Muscle layer of colon (tissue), 2 donors: ENCODE results near the gene C1QTNF7.

Experiments
- H3K27ac ChIP-seq: one replicate; pipeline ENCODE4 v1.7.0; 2013; ENCODE audit warnings: low read depth, mild to moderate bottlenecking, low read length, moderate library complexity
- H3K27me3 ChIP-seq, 2 donors: one replicate each; pipeline ENCODE4 v1.7.0; 2013; ENCODE audit warnings: low read length in 2 of 2, mild to moderate bottlenecking in 2 of 2; ENCODE audit not compliant: insufficient read depth in 2 of 2, control insufficient read depth in 1 of 2
- H3K36me3 ChIP-seq: one replicate; pipeline ENCODE4 v1.7.0; 2013; ENCODE audit warnings: mild to moderate bottlenecking, low read length; ENCODE audit not compliant: insufficient read depth
- H3K4me1 ChIP-seq: one replicate; pipeline ENCODE4 v1.7.0; 2013; ENCODE audit warnings: mild to moderate bottlenecking, low read length; ENCODE audit not compliant: insufficient read depth
- H3K4me3 ChIP-seq, 2 donors: one replicate each; pipeline ENCODE4 v1.7.0; 2013; ENCODE audit warnings: low read length in 2 of 2, low read depth in 1 of 2, mild to moderate bottlenecking in 1 of 2, moderate library complexity in 1 of 2
- H3K9ac ChIP-seq: one replicate; pipeline ENCODE4 v1.7.0; 2013; ENCODE audit warnings: low read length
- H3K9me3 ChIP-seq: one replicate; pipeline ENCODE4 v1.7.0; 2013; ENCODE audit warnings: mild to moderate bottlenecking, low read length
- donor health status: abdominal sarcoma.
- donor health status: Adenocarcinoma of cecum.

The C1QTNF7 gene

DNA sequence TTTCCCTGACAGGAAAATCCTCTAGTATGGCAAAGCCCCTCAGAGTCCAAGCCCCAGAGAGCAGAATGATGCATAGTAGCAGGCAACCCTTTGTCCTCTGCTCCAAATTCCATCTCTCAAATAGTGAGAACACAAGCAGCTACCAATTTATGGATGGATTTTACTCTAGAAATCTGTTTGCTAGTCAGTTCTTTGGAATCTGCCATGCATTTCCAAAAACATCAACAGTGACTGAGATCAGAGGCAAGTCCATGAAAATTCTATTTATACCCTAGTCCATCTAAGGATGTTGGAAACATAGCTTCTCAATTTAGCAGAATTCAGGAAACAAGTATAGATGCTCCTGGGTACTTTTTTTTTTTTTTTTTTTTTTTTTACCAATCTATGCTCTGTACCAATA lies 31.9 kb downstream of the C1QTNF7 start:
- Histone ChIP-seq H3K4me3 (no peak overlapping the region), H3K27me3 (no peaks in the 10 kb centered on the region), H3K4me1 (peaks cover 13% of the 10 kb centered on the region), H3K9me3 (no peaks in the 10 kb centered on the region), H3K27ac (no peak overlapping the region), H3K9ac (no peak overlapping the region), H3K36me3 (no peaks in the 10 kb centered on the region)

GRCh38 chr4:15466596-15466995 lies 38.8 kb downstream of the C1QTNF7 start:
- no peaks in the 10 kb centered on the region for H3K36me3 ChIP-seq
- no peak overlapping the region for H3K27ac ChIP-seq
- no peaks in the 10 kb centered on the region for H3K27me3 ChIP-seq
- no peak overlapping the region for H3K9ac ChIP-seq
- H3K4me3 ChIP-seq = no peak overlapping the region
- peaks cover 8% of the 10 kb centered on the region for H3K4me1 ChIP-seq
- H3K9me3 ChIP-seq = no peaks in the 10 kb centered on the region

DNA sequence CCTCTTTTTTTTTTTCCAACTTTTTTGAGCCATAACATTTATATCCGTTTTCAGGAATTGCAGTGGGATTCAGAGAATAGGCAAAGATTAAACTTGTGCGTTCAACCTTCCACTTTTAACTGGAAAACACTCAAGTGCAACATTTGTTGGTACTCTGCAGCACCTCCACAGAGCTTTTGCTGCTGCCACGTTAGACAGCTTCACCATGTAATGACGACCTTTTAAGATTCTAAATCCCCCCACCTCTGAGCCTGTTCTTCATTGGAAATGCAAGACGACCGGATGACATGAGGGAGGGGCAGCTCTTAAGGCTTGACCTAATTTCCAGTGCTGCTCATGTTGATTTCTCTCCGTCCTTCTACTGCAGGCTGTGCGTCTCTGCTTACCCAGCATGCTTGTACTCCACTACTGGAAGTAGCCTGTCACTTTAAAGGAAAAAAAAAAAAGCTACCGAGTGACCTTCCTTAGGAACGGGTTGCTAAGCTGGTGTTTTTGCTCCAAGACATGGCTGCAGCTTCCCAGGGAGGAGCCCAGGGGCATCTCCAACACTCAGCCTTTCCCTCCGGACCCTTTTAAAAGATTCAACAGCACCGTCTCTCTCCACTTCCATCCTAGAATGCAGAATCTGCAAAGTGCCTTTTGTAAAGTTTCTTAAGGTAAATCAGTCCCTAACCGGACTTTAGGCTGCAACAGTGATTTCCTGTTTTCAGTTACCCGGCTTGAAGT lies 41.7 kb downstream of the C1QTNF7 start, which contains the start of gene CC2D2A:
TSS of gene CC2D2A (plus strand) at position 481 of the 726 bp plus-strand sequence. CDS start 6,051 bp downstream, outside the sequence.
- H3K4me1 ChIP-seq = peaks cover 32% of the 10 kb centered on the region

DNA sequence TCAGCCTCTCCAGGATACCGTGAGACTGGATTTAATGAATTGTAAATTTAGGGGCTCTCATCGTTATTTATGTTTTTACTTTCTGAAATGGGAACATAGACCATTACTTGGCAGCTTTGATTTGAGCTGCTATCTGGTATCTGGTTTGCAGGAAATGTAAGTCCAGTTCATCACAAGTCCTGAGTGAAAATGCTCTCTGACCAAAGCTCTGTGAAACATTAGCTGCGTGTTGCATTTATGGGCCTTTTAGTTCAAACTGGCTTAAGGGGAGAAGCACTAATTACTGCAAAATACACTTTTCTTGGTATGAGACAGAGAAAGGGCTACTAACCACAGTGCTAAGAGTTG lies 42.3 kb downstream of the C1QTNF7 start:
- H3K27ac ChIP-seq = peak overlapping the region; percentile 81

More for the DNA sequence above, 41.7 kb downstream of the C1QTNF7 start, which contains the start of gene CC2D2A:
- no peaks in the 10 kb centered on the region for H3K27me3 ChIP-seq
- peak within 1 kb of the TSS; percentile 81 for H3K27ac ChIP-seq
- H3K4me3 ChIP-seq = peak within 1 kb of the TSS; percentile 28 to 97
- no peaks in the 10 kb centered on the region for H3K9me3 ChIP-seq
- H3K9ac ChIP-seq = peak within 1 kb of the TSS; percentile 70
- no peaks in the 10 kb centered on the region for H3K36me3 ChIP-seq

GRCh38 chr4:15476396-15476795 lies 48.6 kb downstream of the C1QTNF7 start:
- Histone ChIP-seq H3K4me3 (no peak overlapping the region), H3K4me1 (peaks cover 52% of the 10 kb centered on the region), H3K9ac (no peak overlapping the region), H3K27ac (no peak overlapping the region), H3K9me3 (no peaks in the 10 kb centered on the region), H3K27me3 (no peaks in the 10 kb centered on the region), H3K36me3 (peaks cover 15% of the 10 kb centered on the region)

More for the DNA sequence above, 42.3 kb downstream of the C1QTNF7 start:
- no peaks in the 10 kb centered on the region for H3K9me3 ChIP-seq
- peaks cover 32% of the 10 kb centered on the region for H3K4me1 ChIP-seq
- H3K36me3 ChIP-seq = no peaks in the 10 kb centered on the region
- H3K4me3 ChIP-seq = peak overlapping the region; percentile 28 to 97
- H3K27me3 ChIP-seq = no peaks in the 10 kb centered on the region
- H3K9ac ChIP-seq = peak overlapping the region; percentile 70

DNA sequence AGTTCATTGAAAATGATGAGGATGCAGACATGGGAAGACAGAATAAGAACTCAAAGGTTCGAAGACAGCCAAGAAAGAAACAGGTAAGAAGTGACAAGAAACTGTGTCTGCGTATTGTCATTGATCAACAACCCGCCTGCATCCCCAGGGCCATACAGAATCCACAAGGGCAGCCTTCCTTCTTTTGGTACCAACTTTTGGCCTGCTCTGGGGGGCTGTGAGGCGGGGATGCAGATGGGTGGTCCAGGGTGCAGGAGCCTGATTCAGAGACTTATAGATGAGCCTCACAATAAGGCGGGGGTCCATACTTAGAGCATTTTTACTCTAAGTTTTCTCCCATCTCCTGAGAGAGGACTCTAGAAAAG lies 50.9 kb downstream of the C1QTNF7 start:
- no peak overlapping the region for H3K27ac ChIP-seq
- H3K4me3 ChIP-seq = peak overlapping the region in 1 of 2 donors; percentile 57
- H3K36me3 ChIP-seq = peaks cover 27% of the 10 kb centered on the region
- no peaks in the 10 kb centered on the region for H3K27me3 ChIP-seq
- H3K4me1 ChIP-seq = peaks cover 29% of the 10 kb centered on the region
- peak overlapping the region; percentile 40 for H3K9ac ChIP-seq
- H3K9me3 ChIP-seq = no peaks in the 10 kb centered on the region

DNA sequence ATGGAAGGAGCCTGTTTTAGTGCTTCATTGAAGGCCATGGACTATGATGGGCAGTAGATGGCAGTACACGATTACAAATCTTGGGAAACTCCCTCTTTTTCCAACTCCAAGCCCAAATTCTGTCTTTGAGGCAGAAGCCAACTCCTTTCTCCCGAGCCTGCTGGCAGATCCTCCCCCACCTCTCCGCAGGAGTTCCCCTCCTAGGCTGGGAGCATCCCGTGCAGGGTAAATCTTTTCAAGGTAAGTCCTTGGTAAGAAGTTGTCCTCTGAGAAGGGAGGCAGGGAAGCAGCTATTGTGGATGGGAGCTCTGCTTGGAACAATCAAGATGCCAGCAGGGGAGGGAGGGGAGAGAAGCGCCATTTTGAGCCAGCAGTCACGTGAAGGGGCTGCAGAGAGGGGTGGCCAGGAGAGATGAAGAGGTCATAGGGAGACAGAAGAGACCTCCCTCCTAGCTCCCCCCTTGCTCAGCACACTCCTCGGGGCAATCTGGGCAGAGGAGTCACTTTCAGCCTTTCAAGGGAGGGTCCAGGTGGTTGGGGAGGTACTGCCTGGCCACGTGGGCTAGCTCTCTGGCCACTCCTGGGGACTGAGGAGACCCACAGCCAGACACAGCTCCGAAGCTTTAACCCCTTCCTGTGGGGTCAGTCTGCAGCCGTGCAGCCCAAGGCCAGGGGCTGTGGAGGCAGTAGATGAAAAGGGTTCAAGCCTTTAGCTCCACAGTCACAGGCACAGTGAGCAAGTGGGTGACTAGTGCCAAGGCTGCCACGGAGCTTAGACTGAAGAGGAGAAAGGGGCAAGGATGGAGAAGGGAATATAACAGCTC lies 51.5 kb downstream of the C1QTNF7 start:
- no peaks in the 10 kb centered on the region for H3K27me3 ChIP-seq
- no peaks in the 10 kb centered on the region for H3K9me3 ChIP-seq
- peak overlapping the region; percentile 40 for H3K9ac ChIP-seq
- H3K4me3 ChIP-seq = peak overlapping the region; percentile 24 to 57
- H3K27ac ChIP-seq = peak overlapping the region; percentile 84
- H3K36me3 ChIP-seq = peaks cover 27% of the 10 kb centered on the region
- peaks cover 25% of the 10 kb centered on the region for H3K4me1 ChIP-seq

- H3K9ac ChIP-seq = peak overlapping the region; percentile 40
- H3K4me3 ChIP-seq = peak overlapping the region in 1 of 2 donors; percentile 57
- H3K27me3 ChIP-seq = no peaks in the 10 kb centered on the region
- peak overlapping the region; percentile 84 for H3K27ac ChIP-seq
- H3K4me1 ChIP-seq = peaks cover 25% of the 10 kb centered on the region
- peaks cover 27% of the 10 kb centered on the region for H3K36me3 ChIP-seq
- H3K9me3 ChIP-seq = no peaks in the 10 kb centered on the region
Measured at GRCh38 chr4:15479913-15480185, 52.0 kb downstream of the C1QTNF7 start.

- Histone ChIP-seq H3K27ac (no peak overlapping the region), H3K9ac (no peak overlapping the region), H3K4me1 (peaks cover 25% of the 10 kb centered on the region), H3K9me3 (no peaks in the 10 kb centered on the region), H3K36me3 (peaks cover 24% of the 10 kb centered on the region), H3K27me3 (no peaks in the 10 kb centered on the region), H3K4me3 (no peak overlapping the region)
Measured at GRCh38 chr4:15481961-15482745, 54.3 kb downstream of the C1QTNF7 start.

DNA sequence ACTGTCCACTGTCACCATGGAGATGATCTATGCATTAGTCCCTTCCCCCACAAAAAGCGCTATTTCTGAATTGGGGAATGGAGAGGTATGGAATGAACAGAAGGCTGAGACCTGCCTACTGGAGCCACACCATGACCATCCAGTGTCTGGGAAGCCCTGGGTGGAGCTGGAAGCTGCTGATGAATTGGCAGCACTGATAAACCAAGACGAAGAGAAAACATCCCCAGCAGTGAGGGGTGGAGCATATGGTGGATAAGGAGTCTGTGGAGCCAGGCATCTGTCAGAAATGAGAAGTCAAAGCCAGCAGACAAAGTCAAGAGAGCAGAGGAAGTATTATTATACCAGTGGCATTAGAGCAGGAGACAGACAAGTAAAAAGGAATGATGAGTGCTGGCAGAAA lies 55.0 kb downstream of the C1QTNF7 start:
- H3K36me3 ChIP-seq = peaks cover 24% of the 10 kb centered on the region
- no peaks in the 10 kb centered on the region for H3K27me3 ChIP-seq
- peaks cover 25% of the 10 kb centered on the region for H3K4me1 ChIP-seq
- H3K9ac ChIP-seq = no peak overlapping the region
- H3K9me3 ChIP-seq = no peaks in the 10 kb centered on the region
- H3K4me3 ChIP-seq = no peak overlapping the region
- no peak overlapping the region for H3K27ac ChIP-seq

DNA sequence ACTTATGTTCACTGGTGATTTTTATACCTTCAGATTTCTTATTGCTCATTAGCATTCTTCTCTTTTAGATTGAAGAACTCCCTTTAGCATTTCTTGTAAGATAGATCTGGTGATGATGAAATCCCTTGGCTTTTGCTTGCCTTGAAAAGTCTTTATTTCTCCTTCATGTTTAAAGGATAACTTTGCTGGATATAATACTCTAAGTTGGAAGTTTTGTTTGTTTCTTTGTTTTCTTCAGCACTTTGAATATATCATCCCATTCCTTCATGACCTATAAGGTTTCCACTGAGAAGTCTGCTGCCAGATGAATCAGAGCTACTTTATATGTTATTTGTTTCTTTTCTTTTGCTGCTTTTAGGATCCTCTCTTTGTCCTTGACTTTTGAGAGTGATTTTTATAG lies 60.3 kb downstream of the C1QTNF7 start:
- Histone ChIP-seq H3K4me3 (no peak overlapping the region), H3K27ac (no peak overlapping the region), H3K27me3 (no peaks in the 10 kb centered on the region), H3K9me3 (no peaks in the 10 kb centered on the region), H3K9ac (no peak overlapping the region), H3K4me1 (no peaks in the 10 kb centered on the region), H3K36me3 (peaks cover 18% of the 10 kb centered on the region)
